DMS153 (cell line): ENCODE measurements around the gene HMGN1.

ENCODE experiments used
- DNase-seq: peaks from one replicate; lab custom pipeline; 2025; lab: John Stamatoyannopoulos, UW

HMGN1 gene

GRCh38 chr21:39296891-39297290 is 52.0 kb downstream of the HMGN1 start:
- DNase-seq: no peak
